NOMO-1 treated with DMSO at 0.1 percent for 48 hours (cell line): Measurements from ENCODE around the gene STRA6.

Source experiments
- DNase-seq: peaks from one replicate; lab custom pipeline; 2025; ENCODE audit not compliant: unreplicated experiment; lab: John Stamatoyannopoulos, UW

The STRA6 gene, protein sequence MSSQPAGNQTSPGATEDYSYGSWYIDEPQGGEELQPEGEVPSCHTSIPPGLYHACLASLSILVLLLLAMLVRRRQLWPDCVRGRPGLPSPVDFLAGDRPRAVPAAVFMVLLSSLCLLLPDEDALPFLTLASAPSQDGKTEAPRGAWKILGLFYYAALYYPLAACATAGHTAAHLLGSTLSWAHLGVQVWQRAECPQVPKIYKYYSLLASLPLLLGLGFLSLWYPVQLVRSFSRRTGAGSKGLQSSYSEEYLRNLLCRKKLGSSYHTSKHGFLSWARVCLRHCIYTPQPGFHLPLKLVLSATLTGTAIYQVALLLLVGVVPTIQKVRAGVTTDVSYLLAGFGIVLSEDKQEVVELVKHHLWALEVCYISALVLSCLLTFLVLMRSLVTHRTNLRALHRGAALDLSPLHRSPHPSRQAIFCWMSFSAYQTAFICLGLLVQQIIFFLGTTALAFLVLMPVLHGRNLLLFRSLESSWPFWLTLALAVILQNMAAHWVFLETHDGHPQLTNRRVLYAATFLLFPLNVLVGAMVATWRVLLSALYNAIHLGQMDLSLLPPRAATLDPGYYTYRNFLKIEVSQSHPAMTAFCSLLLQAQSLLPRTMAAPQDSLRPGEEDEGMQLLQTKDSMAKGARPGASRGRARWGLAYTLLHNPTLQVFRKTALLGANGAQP

DNA sequence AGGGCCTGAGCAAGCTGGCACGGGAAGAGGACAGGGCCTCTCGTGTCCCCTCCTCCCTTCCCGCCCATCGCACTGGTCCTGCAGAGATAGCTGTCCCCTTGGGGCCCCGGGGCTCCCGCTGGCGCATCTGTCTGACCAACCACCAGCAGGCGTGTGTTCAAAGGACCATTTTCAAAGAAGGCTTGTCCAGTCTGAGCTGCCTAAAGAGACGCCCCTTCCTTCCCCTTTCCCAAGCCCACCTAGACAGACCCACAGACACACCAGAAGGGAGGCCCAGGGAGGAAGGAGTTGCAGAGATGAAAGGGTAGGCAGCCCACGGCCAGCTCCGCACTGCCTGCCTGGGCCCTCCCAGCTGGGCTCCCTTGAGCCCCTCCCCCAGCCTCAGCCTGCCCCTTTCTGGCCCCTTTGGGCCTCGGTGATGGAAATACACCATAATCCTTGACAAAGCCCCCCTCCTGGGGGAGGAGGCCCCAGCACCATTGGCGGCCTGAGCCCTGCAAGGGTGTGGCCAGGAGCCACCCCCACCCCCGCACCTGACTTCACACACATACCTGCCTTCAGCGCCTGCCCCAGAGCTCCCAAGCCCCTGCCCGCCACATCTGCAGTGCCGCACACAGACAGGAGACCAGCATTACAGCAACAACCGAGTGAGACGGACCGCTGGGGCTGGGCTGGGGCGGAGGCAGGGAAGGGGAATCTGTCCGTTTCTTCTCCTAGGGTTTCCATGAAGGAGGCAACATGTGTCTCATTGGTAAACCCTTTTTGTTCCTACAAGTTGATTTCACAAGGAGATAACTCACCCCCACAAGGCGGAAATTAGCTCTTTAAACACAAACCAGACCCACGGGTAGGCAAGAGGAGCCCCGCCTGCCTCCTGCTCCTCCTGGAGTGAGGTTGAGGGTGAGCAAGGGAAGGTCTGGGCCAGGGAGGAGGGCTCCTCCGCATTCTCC, at the start of gene STRA6:
Gene STRA6, minus strand, starts transcription at position 336 of the 950 bp plus-strand sequence. CDS start 520 bp downstream, outside the sequence.
- no peak for DNase-seq

DNA sequence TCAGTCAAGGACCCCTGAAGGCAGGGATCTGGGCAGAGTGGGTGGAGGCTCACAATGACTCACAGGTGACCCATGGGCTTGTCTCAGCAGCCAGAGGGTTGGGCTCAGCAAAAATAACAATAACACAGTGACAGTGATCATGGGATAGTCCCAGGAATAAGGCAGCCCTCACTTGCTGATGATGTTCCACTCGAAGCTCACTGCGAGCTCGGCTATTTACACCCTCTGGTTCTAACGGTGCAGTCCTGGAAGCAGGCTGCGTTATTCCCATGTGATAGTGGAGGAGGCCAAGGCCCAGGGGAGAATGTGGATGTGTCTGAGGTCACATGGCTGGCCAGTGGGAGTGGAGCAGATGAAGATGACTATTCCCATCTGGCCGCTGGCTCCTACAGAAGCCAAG, 49.7 kb upstream of the STRA6 start:
- no peak for DNase-seq

DNA sequence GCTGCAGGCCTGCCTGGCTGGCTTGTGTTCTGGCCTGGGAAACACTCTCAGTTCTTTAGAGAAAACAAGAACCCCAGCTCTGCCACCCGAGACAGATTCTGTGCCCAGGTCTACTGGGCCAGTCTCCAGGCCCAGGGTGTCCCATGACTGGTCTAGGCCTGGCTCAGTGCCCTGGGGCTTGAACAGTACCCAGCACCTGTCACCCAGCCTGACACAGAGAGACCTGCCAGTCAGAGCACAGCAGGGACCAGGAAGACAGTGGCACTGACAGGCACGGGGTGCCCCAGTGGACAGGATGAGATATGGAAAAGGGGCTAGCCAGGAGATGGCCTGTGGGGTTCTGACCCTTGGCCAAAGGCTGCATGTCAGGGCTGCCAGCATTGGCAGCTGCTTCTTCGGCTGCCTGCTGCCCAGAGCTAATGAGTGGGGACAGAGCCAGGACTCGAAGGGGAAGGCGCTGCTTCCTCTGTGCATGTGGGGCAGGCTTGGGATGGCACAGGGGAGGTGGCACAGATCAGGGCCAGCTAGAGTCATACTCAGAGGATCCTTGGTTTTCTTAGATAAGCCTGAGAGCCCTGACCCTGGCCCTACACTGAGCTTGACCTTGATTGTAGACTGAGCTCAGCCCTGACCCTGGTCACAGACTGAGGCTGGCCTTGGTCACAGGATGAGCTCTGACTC, 48.7 kb upstream of the STRA6 start:
- no peak for DNase-seq

GRCh38 chr15:74250266-74250665, 47.7 kb upstream of the STRA6 start:
- DNase-seq = no peak

DNA sequence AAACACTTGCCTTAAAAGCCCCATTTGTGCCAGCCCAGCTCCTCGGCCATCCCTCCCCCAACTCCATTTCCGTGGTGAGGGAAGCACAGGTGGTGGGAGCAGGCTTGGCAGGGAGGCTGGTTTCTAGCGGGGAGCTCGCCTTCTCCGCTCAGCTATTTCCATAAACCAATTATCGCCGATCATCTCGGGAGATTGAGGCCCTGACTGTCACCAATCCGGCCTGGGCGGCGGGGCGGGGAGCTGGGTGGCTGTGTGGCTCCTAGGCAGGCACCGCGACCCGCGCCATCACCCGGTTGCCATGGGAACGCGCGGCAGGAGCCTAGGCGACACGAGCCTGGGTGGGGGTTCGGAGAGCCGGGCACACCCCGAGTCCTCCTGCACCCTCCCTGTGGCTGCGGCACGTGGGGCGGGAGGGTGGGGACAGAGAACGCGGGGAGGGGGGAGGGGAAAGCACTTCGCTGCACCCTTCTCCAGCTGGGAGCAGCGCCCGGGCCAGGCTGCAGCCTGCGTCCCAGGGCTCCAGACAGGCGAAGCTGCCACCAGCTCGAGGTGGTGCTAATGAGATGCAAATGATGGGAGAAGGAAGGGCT, 42.9 kb upstream of the STRA6 start:
- DNase-seq = no peak

DNA sequence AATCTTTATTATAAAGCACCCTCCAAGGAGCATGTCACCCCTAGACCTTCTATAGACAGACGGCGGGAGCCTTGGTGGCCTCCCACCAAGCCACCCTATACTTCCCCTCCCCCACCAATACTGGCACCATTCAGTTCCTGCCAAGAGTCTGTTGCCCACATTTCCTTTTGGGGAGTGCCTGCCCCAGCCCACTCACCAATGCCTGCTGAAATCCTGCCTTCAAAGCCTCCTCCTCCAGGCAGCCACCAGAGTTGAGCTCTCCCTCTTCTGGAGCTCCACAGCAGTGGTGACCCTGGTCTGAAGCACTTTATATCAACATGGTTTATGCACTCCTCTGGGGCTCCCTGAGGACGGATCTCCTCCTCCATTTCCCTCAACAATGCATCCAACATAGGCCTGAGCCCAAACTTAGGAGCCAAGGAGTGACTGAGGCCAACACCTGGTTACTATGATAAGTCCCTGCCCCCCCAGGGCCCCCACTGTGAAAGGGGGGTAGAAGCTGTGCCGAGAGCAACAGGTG, 42.3 kb upstream of the STRA6 start:
- DNase-seq = no peak

GRCh38 chr15:74243431-74243830, 40.8 kb upstream of the STRA6 start:
- no peak for DNase-seq

DNA sequence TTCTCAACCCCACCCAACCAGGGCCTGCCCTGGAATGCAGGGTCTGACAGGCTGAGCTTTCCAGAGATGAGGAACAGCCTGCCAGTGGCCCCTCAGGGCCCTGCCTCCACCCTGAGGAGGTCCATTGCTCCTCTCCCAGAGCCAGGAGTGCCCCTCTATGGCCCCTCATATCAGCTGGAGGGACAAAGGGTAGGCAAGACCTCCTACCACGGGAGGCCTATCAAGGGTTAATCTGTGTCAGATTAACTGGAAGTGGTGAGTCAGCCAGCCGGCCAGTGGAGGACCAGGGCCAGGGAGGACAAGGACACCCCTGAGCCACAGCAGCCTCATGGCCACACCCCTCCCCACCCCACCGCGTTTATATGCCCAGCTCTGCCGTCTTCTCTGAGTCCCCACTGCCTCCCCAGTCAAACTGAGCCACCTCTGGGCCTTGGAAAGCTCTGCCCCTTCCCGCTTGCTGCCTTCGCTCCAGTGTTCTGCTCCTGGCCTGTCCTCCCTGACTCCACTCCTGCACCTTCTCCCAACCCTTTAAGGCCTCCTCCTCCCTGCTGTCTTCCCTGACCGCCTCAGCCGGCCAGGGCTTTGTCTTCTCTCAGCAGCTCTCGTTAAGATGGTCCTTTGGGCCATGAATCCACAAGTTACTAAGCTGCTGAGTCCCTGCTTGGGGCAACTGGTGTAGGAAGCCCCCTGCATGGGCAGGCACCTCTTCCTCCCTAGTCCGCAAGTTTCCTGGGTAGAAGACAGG, 40.0 kb upstream of the STRA6 start:
- no peak for DNase-seq

DNA sequence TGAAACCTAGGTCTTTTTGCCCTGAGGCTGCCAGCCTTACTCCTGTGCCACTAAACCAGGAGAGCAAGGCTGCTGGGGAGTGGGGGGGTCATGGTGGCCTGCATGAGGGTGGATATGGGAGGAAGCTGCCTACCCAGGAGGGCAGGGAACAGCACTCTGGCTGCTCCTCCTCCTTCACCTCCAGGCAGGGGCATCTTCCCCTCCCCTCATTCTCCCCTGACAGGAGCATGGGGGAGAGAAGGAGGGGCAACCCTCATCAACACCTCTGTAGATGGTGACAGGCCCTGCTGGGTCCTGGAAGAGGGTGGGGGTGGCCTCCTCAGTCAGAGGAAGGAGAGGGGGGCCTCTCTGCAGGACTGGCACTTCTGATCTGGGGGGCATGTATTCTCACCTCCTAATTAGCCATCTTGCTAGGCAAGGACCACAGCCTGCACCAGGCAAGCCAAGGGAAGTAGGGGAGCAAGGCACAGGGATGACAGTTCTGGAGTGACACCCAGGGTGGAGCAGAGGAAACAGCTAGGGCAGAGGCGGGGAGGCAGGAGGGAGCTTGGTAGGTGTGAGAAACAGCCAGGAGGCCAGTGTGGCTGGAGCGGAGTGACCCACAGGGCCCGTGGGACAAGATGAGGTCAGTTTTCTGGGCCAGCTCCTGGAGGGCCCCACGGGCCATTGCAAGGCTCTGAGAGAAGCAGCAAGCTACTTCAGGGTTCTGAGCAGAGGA, 38.5 kb upstream of the STRA6 start:
- DNase-seq = no peak

GRCh38 chr15:74240002-74240568, 37.5 kb upstream of the STRA6 start:
- DNase-seq = no peak

- DNase-seq = no peak
Observed at GRCh38 chr15:74239051-74239705, 36.6 kb upstream of the STRA6 start.

DNA sequence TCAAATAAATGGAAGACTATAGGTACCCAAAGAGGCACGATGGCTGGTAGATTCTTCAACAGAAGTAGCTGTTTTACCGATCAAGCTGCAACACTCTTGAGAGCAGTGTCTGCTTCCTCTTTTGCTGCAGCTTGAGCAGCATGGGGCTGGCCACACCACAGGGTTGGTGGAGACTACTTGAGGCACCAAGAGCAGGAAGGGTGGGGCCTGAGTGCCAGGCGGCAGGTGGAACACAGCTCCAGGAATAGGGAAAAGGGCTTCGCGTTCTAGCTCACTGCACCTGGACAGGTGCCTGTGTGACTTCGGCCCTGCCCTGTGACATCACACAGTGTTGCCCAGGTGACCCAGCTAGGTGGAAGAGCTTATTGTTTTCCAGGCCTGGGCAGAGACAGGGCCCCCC, 33.4 kb upstream of the STRA6 start, which contains the start of gene CCDC33:
Gene CCDC33, plus strand, starts transcription at position 365 of the 400 bp plus-strand sequence. CDS start 394 bp downstream, outside the sequence.
- DNase-seq = peak; percentile 77

GRCh38 chr15:74234598-74234875, 31.9 kb upstream of the STRA6 start:
- no peak for DNase-seq

DNA sequence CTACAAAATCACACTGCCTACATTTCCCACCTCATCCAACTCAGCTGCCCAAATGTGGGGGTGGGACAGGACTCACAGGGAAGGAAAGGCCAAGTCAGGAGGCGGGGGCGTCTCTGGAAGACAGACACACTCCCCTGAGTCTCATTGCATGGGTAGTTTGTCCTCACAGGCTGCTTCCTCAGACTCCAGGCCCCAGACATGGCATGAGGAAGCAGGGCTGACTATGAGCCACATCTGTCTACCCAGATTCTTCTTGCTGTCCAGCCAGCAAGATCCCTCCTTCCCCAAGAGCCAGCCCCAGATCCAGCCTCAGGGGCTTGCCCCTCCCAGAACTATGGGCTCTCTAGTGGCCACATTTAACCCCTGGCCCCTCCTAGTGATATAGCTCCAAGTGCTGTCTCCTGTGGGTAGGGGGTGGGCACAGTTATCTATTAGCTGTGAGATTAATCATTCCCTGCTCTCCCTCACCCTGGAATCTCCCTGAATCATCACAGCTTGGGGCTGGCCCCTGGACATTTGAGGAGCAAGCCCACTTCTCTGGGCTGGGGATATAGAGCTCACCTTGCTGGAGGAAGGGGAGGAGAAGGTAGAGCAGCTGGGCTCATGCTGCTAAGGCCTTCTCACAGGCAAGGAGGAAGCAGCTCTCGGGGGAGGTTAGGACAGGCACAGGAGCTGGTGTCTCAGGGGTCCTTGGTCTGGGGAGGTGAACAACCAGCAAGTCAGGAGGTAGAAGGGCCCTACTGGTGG, 31.4 kb upstream of the STRA6 start:
- DNase-seq = no peak

- no peak for DNase-seq
Observed at GRCh38 chr15:74233373-74233772, 30.8 kb upstream of the STRA6 start.

- no peak for DNase-seq
Observed at GRCh38 chr15:74231475-74231874, 28.9 kb upstream of the STRA6 start.

- DNase-seq = no peak
Observed at GRCh38 chr15:74229686-74230085, 27.1 kb upstream of the STRA6 start.
